Thoracic aorta (tissue), 2 donors: ENCODE measurements around the gene FAM72D. TPM values are rescaled to one million over a fixed set of nuclear protein-coding genes. Genes with fewer than 3 reads are reported as not detected.
A peak's percentile ranks its signal among the peaks of the same experiment; 100 is the strongest.
"Not testable (repeated sequence)": the region's sequence is repeated elsewhere in the genome, so short reads cannot be mapped to it uniquely, and the experiment has no call there.

Experiments
- ATAC-seq: fragments of 150-250 bp; one replicate; pipeline ENCODE4 v1.8.0; 2017; ENCODE audit warnings: low read depth; ENCODE audit not compliant: insufficient number of reproducible peaks, low FRiP score
- DNase-seq: peaks from one replicate; pipeline ENCODE4 v3.0.0-alpha.2; 2020; ENCODE audit warnings: low spot score
- H3K27ac ChIP-seq, 2 donors: fragments of 200-600 bp; sonication (generic); 1 replicate in 1 of 2; 2 replicates in 1 of 2; pipeline ENCODE4 v1.5.1; 2016; ENCODE audit warnings: mild to moderate bottlenecking in 2 of 2, moderate library complexity in 2 of 2
- H3K27me3 ChIP-seq: fragments of 200-600 bp; sonication (generic); replicated peaks from 2 replicates; pipeline ENCODE4 v1.6.0; 2016; ENCODE audit warnings: mild to moderate bottlenecking; ENCODE audit not compliant: insufficient read depth
- H3K36me3 ChIP-seq: fragments of 200-600 bp; sonication (generic); one replicate; pipeline ENCODE4 v1.5.1; 2016
- H3K4me1 ChIP-seq, 2 donors: fragments of 200-600 bp; sonication (generic); 1 replicate in 1 of 2; 2 replicates in 1 of 2; pipeline versions ENCODE4 v1.5.1 to v1.6.0; 2016; ENCODE audit warnings: low read depth in 2 of 2, mild to moderate bottlenecking in 1 of 2; ENCODE audit not compliant: control insufficient read depth in 1 of 2
- H3K4me3 ChIP-seq: fragments of 200-600 bp; sonication (generic); 2 replicates; pipeline ENCODE4 v1.5.1; 2016; ENCODE audit warnings: mild to moderate bottlenecking
- H3K9me3 ChIP-seq: fragments of 200-600 bp; sonication (generic); 2 replicates; pipeline ENCODE4 v1.5.1; 2016
- total RNA-seq, 2 donors: library from RNA; depleted of rRNA; stranded (reverse); fragments of >200 nt; gene quantifications; one replicate each; pipeline versions ENCODE4 v1.1.0 to v1.2.3, GENCODE V29; 2016

The FAM72D gene
- total RNA-seq, 2 donors from 2014 or later = not detected

DNA sequence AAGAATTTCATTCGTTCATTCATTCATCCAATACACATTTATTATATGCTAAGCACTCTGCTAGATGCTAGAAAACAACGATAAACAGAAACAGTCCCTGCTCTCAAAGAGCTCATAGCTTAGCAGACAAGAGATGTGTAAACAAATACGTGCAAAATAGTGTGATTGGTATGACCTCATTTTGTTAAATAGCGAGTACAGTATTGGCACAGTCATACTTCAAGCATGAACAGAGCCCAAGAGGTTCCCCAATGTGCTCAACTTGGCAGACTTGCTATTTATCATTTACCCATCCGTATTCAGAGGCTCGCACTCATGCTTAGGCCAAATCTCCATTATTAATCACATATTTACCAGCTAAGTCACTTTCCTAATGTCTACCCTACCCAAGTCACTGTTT is 24.2 kb upstream of the FAM72D start:
- ATAC-seq, H3K9me3 ChIP-seq, DNase-seq, H3K27ac ChIP-seq, H3K36me3 ChIP-seq, H3K4me1 ChIP-seq, H3K27me3 ChIP-seq, H3K4me3 ChIP-seq: not testable (repeated sequence)

DNA sequence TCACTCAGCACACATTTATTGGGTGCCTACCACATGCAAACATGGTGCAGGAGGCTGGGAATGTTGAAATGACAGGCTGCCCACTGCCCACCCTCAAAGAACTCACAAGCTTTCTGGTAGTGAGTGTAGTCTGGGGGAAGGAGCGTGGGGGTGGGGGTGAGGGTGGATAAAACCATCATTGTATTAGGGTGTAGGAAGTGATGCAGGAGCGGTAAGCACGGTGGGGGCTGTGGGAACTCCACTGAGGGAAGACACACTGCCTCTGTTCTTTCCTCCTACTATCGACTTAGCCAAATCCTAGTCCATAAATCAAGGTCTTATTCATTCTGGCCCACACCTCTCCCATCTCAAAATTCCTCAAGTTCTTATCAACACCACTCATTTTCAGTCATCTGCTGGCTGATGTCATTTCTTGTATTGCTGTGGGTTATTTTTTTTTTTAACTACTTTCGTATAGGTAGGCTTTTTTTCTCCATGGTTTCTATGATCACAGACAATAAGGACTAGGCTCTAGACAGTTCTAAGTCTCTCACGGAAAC is 21.7 kb upstream of the FAM72D start:
- H3K27ac ChIP-seq, H3K27me3 ChIP-seq, H3K36me3 ChIP-seq, H3K4me3 ChIP-seq, H3K9me3 ChIP-seq, H3K4me1 ChIP-seq, DNase-seq, ATAC-seq: not testable (repeated sequence)

DNA sequence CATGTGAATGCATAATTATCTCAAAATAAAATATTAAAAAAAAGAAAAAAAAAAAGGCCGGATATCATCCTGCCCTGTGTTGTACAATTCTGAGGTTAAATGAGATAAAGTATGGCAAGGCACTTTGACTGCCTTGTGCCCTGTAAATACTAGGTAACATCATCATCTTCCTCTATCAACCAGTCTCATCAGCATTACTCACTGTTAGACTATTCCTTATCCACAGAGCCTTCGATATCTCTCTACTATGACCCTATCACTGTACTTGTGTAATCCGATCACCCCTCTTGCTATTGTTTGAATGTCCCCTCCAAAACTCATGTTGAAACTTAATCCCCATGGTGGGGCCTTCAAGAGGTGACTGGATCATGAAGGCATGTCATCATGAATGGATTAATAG is 18.9 kb upstream of the FAM72D start:
- not testable (repeated sequence) for ATAC-seq, H3K9me3 ChIP-seq, H3K27me3 ChIP-seq, H3K27ac ChIP-seq, DNase-seq, H3K4me1 ChIP-seq, H3K4me3 ChIP-seq, H3K36me3 ChIP-seq

DNA sequence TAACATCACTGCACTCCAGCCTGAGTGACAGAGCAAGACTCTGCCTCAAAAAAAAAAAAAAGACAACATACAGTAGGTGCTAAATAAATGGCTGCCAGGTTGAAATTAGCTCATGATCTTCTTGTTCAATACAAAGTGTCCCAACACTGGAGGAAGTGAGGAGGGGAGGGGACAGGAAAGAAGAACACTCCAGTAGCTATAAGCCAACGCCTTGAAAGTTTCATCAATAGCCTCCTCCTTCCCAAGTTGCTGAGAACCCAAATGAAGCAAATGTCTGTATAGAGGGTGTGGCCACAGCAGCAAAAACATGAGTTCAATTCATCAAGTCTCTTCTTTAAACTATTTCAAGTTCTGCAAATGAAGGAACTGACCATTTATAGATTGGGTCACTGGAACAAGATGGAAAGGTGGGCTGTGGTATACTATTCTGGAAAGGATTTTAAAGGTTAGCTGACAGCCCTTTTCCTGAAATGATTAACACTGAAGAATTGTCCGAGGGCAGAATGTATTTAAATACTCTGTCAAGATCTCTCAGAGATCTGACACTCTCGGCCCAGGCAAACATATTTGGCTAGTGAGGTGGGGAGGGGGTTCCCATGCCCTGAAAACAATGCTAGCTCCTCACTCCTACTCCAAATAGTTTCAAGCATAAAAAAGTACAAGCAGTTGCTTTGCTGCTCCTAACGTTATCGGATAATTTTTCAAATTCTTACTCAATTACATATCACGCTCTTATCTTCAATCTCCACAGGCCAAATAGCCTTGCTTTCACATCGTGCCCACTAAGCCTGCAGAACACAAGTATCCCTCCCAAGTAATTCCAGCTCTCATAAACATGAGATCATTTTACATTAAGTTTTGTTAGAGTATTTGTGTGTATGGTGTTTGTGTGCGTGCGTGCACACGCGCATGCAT is 17.6 kb upstream of the FAM72D start:
- not testable (repeated sequence) for H3K4me1 ChIP-seq, DNase-seq, H3K27ac ChIP-seq, H3K9me3 ChIP-seq, H3K27me3 ChIP-seq, H3K4me3 ChIP-seq, H3K36me3 ChIP-seq, ATAC-seq

DNA sequence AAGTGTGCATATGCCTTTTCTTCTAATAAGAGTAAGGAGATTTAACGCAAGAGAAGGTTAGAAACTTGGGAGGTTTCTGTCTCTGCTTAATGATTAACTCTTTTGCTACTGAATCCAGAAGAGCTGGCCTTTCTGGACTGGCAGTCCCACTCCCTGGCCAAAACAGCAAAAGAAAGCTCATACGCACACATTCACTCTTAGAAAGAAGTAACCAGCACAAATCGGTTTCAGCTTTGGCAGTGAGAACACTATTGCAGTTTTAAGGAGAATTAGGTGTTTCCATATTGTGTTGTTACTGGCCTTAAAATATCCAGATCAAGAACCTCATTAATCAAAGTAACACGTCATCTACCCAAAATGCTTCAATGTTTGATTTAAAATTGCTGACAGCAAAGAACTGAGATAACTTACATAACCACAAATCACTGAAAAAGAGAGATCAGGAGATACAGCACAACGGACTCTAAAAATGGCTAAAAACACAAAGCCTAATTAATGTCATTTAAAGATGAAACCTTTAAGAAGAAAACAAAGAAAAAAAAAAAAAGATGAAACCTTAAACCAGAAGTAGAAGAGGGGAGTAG is 16.9 kb upstream of the FAM72D start:
- H3K36me3 ChIP-seq, ATAC-seq, H3K27me3 ChIP-seq, H3K4me1 ChIP-seq, H3K4me3 ChIP-seq, H3K9me3 ChIP-seq, DNase-seq, H3K27ac ChIP-seq: not testable (repeated sequence)

DNA sequence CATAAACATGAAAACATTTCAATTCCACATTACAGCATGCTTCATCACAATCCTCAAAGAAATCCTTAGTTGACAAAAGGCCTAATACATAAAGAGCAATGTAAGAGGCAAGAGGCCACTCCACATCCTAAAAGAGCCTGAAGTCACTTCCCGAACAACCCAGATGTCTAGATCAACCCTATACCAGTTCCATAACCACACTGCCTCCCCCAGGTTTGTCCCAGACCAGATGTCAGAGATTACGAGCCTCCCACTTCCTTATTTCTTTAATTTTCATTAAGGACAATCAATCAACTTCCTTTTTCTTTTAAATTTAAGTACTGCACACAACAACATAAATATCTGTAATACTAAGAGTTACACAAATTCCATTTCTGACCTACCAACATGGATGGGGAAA is 16.0 kb upstream of the FAM72D start:
- H3K27ac ChIP-seq, ATAC-seq, H3K4me1 ChIP-seq, H3K4me3 ChIP-seq, H3K9me3 ChIP-seq, DNase-seq, H3K27me3 ChIP-seq, H3K36me3 ChIP-seq: not testable (repeated sequence)

DNA sequence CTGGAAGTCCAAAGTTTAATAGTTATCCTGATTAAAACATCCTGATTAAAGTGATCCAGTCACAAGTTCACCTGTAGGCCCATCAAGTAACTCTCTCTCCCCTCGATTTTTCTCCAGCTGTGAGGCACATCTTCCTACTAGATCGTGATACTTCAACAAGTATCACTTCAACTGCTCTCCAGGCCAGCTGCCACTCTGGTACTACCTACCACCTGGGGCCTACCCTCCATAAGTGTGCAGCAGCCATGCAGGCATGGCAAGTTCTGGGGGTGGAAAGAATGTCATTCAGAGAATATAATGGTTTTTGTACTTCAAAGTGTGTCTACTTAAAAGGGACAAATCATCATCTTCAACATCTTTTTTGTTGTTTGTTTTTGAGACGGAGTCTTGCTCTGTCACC is 15.6 kb upstream of the FAM72D start:
- ATAC-seq, DNase-seq, H3K4me3 ChIP-seq, H3K4me1 ChIP-seq, H3K27me3 ChIP-seq, H3K27ac ChIP-seq, H3K36me3 ChIP-seq, H3K9me3 ChIP-seq: not testable (repeated sequence)

DNA sequence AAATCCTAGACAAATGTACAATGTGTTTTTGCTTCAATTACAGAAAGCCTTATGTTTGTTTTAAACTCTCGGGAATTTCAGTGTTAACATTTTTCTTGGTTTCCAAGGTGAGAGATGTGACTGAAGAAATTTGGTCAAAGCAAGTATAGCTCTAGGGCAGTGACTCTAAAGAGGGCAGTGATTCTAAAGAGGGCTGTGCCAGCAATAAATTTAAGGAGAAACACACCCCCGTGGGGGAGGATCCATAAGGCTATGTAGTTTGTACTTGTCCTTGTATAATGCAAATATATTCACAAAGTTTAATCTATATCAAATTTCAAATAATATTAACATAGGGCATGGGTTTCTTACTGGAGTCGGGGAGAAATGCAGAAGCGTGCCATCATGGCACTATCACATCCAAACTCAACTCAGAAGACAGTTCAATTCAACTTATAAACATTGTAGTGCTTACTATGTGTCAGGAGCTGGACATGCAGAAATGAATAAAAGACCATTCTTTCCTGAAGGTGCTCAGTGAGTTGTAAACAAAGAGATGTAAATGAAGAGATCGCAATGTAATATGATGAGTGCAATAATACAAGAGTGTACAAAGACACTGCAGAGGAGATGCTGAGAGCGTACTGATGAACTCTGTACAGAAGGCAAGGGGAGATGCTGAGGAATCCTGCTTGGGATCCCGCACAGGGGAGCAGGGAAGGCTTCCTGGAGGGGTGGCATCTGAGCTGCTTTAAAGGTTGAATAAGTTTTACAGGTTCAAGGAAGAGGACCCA is 13.1 kb upstream of the FAM72D start:
- not testable (repeated sequence) for DNase-seq, ATAC-seq

DNA sequence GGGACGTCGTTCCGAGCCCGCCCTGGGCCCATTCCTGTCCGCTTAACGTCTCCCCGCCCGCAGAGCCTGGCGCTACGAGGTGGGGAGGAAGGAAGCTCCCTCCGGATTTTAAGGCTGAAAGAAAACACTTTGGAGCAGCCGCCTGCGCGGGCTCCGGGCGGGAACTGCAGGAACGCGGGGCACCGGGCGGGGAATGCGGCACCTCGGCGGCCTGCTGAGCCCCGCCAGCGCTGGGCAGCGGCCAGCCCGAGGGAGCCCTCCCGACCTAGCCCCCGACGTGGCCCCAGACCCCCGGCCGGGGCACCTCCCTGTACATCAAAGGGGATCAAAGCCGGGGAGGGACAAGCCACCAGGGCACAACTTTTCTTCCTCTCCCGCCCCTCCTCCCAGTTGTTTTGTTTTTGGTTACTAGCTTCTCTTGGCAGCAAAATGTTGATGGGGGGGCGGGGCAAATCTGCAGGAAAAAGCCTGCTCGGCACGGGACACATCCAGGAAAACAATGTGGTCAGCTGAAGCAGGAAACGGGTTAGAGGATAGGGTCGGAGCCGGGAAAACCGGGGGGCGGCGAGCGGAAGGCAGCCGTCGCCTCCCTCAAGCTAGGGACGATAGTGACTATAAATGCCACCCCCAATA is 2.1 kb upstream of the FAM72D start:
- DNase-seq, H3K36me3 ChIP-seq, ATAC-seq, H3K27me3 ChIP-seq, H3K4me1 ChIP-seq, H3K9me3 ChIP-seq: not testable (repeated sequence)
- H3K27ac ChIP-seq = peak overlapping the region in 1 of 2 donors; percentile 38
- peak overlapping the region; percentile 71 for H3K4me3 ChIP-seq

More for the DNA sequence above, 13.1 kb upstream of the FAM72D start:
- H3K9me3 ChIP-seq, H3K4me3 ChIP-seq, H3K27ac ChIP-seq, H3K36me3 ChIP-seq, H3K4me1 ChIP-seq, H3K27me3 ChIP-seq: not testable (repeated sequence)

DNA sequence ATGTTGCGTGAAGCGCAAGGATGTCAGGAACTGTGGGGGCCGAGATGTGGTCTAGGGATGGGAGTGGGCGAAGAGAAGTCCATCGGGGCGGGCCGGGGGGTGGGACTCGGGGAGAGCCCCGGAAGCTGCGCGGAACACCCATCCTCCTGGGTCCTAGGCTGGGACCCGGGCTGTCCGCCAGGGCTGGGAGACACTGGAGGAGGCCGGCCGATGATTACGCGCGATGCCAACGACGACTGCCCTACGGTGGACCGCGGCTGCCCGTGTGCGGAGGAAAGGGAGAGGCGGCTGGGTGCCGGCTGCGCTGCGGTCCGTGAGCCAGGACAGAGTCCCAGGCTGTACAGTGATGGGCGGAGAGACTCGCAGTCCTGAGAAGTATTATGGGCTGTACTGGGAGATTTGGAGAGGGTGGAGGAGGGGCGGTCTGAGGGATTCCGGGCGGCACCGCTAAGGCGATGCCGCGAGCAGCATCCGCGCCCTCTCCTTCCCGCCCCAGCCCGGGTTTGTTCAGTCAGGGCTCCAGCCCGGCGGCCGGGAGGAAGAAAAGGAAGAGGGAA is 1.0 kb upstream of the FAM72D start:
- peak; percentile 17 for ATAC-seq
- Histone ChIP-seq H3K4me3 (peak overlapping the region; percentile 65), H3K27ac (peak overlapping the region in 1 of 2 donors; percentile 57)
- not testable (repeated sequence) for H3K27me3 ChIP-seq, DNase-seq, H3K4me1 ChIP-seq, H3K9me3 ChIP-seq, H3K36me3 ChIP-seq

DNA sequence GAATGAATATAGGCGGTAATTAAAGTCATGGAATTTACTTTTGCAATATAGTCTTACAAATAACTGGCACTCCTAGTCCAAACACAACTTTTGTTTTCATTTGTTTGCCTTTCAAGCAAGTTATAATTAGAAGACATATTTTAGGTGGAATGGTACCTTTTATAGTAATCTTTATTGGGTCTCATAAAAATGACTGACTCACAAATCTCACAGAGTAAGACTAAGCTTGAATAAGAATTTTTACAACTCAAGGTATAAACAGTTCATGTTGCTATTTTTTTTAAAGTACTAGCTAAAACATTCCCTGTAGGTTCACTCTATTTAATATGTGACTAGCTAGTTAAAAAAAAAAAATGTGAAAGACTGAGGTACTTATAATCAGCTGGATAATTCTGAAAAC is 6.0 kb downstream of the FAM72D start:
- H3K4me1 ChIP-seq, H3K27me3 ChIP-seq, H3K9me3 ChIP-seq, H3K4me3 ChIP-seq, H3K36me3 ChIP-seq, DNase-seq, H3K27ac ChIP-seq, ATAC-seq: not testable (repeated sequence)
